GM12874 (cell line): ENCODE results near the gene RYR1.

Source experiments
- TF ChIP-seq, protein P1 (sequence below): IDR thresholded peaks from 2 replicates; pipeline ENCODE4 v1.5.1; 2011; ENCODE audit warnings: low read depth, mild to moderate bottlenecking, control low read depth, low read length, moderate library complexity; ENCODE audit not compliant: insufficient read depth

Gene RYR1

DNA sequence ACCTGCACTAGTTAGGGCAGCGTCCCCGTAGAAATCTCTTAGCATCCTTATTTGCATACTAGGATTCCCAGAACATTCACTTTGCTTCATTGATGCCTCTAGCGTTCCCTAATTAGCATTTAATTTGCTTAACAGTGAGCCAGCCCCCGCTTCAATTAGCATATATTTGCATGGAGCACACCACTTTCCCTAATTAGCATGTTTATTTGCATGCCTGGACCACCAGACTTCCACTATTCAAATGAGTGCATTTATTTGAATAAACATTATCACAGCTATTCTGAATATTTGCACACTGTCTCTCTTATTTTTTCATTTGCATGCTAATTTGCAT, 69.6 kb downstream of the RYR1 start:
- TF ChIP-seq, protein P1, sequence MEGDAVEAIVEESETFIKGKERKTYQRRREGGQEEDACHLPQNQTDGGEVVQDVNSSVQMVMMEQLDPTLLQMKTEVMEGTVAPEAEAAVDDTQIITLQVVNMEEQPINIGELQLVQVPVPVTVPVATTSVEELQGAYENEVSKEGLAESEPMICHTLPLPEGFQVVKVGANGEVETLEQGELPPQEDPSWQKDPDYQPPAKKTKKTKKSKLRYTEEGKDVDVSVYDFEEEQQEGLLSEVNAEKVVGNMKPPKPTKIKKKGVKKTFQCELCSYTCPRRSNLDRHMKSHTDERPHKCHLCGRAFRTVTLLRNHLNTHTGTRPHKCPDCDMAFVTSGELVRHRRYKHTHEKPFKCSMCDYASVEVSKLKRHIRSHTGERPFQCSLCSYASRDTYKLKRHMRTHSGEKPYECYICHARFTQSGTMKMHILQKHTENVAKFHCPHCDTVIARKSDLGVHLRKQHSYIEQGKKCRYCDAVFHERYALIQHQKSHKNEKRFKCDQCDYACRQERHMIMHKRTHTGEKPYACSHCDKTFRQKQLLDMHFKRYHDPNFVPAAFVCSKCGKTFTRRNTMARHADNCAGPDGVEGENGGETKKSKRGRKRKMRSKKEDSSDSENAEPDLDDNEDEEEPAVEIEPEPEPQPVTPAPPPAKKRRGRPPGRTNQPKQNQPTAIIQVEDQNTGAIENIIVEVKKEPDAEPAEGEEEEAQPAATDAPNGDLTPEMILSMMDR: no peak

DNA sequence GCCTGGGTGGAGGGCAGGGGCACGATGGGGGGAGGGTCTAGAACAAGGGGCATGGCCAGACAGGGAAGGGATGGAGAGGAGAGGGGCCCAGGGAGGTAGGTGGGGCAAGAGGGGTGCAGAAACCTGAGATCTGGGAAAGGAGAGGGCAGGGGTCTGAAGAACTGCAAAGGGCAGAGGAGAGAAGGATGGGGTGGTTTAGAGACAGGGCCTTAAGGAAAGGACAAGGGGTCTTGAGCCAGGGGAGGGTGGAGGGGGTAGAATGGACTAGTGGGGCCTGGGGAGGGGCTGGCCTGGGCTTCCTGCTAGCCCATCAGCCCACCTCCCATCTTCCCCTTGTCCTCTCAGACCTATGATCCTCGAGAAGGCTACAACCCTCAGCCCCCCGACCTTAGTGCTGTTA, 72.5 kb downstream of the RYR1 start:
- TF ChIP-seq, protein P1: no peak

DNA sequence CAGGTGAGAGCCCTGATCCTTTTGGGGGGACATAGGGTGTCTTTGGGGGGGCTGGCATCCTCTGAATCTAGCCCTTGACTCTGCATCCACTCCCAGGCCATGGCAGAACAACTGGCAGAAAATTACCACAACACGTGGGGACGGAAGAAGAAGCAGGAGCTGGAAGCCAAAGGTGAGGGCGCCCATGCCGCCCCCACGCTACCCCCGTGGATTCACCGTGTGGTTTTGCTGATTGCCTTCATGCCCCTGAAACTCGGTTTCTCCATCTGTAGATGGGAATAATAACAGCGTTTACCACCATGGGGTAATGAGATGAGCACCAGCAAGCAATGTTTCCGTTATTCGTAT, 72.9 kb downstream of the RYR1 start:
- TF ChIP-seq, protein P1: no peak

DNA sequence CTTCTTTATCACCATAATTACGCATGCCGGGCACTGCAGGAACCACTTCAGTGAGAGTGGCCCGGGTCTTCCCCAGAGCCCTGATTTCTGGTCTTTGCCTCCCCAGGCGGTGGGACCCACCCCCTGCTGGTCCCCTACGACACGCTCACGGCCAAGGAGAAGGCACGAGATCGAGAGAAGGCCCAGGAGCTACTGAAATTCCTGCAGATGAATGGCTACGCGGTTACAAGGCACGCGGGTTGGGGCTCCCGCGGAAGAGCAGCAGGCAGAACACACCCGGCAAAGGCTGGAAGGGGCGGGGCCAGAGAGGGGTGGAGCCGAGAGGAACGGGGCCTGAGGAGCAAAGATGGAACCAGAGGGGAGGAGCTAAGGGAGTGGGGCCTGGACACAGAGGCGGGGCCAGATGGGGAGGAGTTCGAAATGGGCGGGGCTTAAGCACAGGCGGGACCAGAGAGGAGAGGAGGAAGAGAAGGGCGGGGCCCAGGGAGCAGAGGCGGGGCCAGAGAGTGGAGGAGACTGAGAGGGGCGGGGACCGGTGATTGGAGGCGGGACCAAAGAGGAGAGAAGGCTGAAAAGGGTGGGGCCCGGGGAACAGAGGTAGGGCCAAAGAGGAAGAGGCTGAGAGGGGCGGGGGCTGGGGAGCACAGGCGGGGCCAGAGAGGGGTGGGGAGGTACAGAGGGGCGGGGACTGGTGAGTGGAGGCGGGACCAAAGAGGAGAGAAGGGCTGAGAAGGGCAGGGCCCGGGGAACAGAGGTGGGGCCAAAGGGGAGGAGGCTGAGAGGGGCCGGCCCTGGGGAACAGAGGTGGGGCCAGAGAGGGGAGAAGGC, 73.4 kb downstream of the RYR1 start:
- TF ChIP-seq, protein P1: no peak

DNA sequence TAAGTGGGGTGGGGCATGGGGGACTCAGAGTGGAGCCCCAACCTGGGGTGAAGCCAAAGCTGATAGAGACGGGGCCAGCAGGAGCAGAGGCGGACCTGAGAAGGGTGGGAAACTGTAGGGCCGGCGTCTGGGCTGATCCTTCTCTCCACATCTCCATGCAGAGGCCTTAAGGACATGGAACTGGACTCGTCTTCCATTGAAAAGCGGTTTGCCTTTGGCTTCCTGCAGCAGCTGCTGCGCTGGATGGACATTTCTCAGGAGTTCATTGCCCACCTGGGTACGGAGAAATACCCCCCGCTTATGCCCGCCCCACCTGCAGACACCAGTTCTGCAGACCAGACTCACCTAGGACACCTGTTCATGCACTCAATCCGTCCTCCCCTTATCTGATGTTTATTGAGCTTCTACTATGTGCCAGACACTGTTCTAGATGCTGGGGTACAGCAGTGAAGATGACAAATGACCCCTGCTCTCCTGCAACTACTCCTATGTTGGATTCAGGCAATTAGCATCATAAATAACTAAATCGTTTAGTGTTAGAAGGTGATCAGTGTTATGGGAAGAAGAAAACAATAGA, 74.1 kb downstream of the RYR1 start:
- TF ChIP-seq, protein P1: no peak

DNA sequence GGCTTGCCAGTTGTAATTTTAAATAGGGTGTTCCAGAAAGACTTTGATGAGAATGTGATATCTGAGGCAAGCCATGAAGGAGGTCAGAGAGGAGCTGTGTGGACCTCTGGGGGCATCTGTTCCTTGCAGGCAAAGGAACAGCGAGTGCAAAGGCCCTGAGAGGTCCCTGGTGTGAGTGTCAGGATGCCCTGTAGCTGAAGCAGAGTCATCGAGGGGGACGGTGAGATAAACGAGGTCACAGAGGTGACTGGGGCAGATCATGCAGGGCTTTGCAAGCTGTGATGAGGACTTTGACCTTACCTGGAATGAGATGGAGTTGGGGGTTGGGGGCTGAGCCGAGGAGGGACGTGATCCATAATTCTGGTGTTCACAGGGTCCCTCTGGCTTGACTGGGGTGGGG, 75.0 kb downstream of the RYR1 start:
- TF ChIP-seq, protein P1: no peak

DNA sequence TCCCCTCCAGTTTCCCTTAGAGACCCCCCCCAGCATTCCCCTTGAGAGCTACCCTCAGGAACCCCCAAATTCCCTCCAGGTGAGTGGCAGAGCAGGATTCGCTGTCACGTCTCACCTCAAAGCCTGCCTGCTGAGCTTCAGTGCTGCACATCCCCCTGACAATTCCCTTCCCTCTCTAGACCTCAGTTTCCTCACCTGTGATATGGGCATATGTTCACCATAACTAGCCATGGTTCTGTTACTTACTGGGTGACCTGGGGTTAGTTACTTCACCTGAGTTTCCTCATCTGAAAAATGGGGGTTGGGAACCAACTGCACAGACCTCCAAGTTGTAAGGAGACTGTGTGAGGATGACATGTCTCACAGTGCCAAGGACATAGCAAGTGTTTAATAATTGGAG, 75.5 kb downstream of the RYR1 start:
- TF ChIP-seq, protein P1: no peak
